Stimulated activated CD4-positive, alpha-beta T cell treated with anti-CD3 and anti-CD28 coated beads, TNF-alpha, amount 100 ng/mL, for 1 hour (primary cell): ENCODE measurements around the gene HIVEP1.
"Not testable (repeated sequence)": the region's sequence is repeated elsewhere in the genome, so short reads cannot be mapped to it uniquely, and the experiment has no call there.

Experiments used
- DNase-seq, 3 donors: peaks; one replicate each; pipeline ENCODE4 v3.0.0-alpha.2; 2020; ENCODE audit warnings: low read depth in 3 of 3, low spot score in 1 of 3

The HIVEP1 gene

GRCh38 chr6:12082368-12082767, 70.3 kb downstream of the HIVEP1 start:
- DNase-seq, result no peak

- no peak for DNase-seq
Measured at GRCh38 chr6:12083302-12083701, 71.2 kb downstream of the HIVEP1 start.

- no peak for DNase-seq
Measured at GRCh38 chr6:12083763-12084162, 71.7 kb downstream of the HIVEP1 start.

- no peak for DNase-seq
Measured at GRCh38 chr6:12084681-12085080, 72.6 kb downstream of the HIVEP1 start.

GRCh38 chr6:12088531-12088930, 76.4 kb downstream of the HIVEP1 start:
- no peak for DNase-seq

GRCh38 chr6:12090714-12091113, 78.6 kb downstream of the HIVEP1 start:
- no peak for DNase-seq

GRCh38 chr6:12092762-12093161, 80.7 kb downstream of the HIVEP1 start:
- DNase-seq, result no peak

- no peak for DNase-seq
Measured at GRCh38 chr6:12094689-12095088, 82.6 kb downstream of the HIVEP1 start.

GRCh38 chr6:12096342-12096741, 84.2 kb downstream of the HIVEP1 start:
- DNase-seq, result no peak

GRCh38 chr6:12097791-12098190, 85.7 kb downstream of the HIVEP1 start:
- DNase-seq, result no peak

GRCh38 chr6:12099623-12100338, 87.7 kb downstream of the HIVEP1 start:
- DNase-seq, result no peak

- DNase-seq, result no peak
Measured at GRCh38 chr6:12101048-12101447, 88.9 kb downstream of the HIVEP1 start.

- no peak for DNase-seq
Measured at GRCh38 chr6:12101653-12102312, 89.7 kb downstream of the HIVEP1 start.

- no peak for DNase-seq
Measured at GRCh38 chr6:12102350-12102749, 90.2 kb downstream of the HIVEP1 start.

- no peak for DNase-seq
Measured at GRCh38 chr6:12103158-12103557, 91.0 kb downstream of the HIVEP1 start.

GRCh38 chr6:12105271-12105670, 93.2 kb downstream of the HIVEP1 start:
- no peak for DNase-seq

GRCh38 chr6:12108376-12108775, 96.3 kb downstream of the HIVEP1 start:
- not testable (repeated sequence) for DNase-seq

- no peak for DNase-seq
Measured at GRCh38 chr6:12110523-12111362, 98.6 kb downstream of the HIVEP1 start.

- DNase-seq, result no peak
Measured at GRCh38 chr6:12111363-12111670, 99.2 kb downstream of the HIVEP1 start.

- no peak for DNase-seq
Measured at GRCh38 chr6:12112540-12113189, 100.6 kb downstream of the HIVEP1 start.

GRCh38 chr6:12113190-12113577, 101.1 kb downstream of the HIVEP1 start:
- DNase-seq, result no peak

- DNase-seq, result no peak
Measured at GRCh38 chr6:12114055-12114503, 102.0 kb downstream of the HIVEP1 start.
